SJCRH30 (cell line): ENCODE data around the gene P4HA2. TPM values are rescaled to one million over a fixed set of nuclear protein-coding genes. Genes with fewer than 3 reads are reported as not detected.

ENCODE experiments used
- DNase-seq, 2 experiments: peaks; one replicate each; pipeline ENCODE4 v3.0.0-alpha.2; 2015 to 2020
- H3K27ac ChIP-seq: fragments of 250-450 bp; sonication (Bioruptor Pico); 2 replicates; pipeline ENCODE4 v1.5.1; 2020; ENCODE audit warnings: mild to moderate bottlenecking, moderate library complexity
- H3K27me3 ChIP-seq: fragments of 250-450 bp; sonication (Bioruptor Pico); 2 replicates; pipeline ENCODE4 v1.5.1; 2020; ENCODE audit warnings: mild to moderate bottlenecking, moderate library complexity
- H3K36me3 ChIP-seq: fragments of 250-450 bp; sonication (Bioruptor Pico); 2 replicates; pipeline ENCODE4 v1.5.1; 2020; ENCODE audit warnings: mild to moderate bottlenecking, moderate library complexity
- H3K4me1 ChIP-seq: fragments of 250-450 bp; sonication (Bioruptor Pico); 2 replicates; pipeline ENCODE4 v1.5.1; 2020; ENCODE audit warnings: mild to moderate bottlenecking, moderate library complexity
- H3K4me3 ChIP-seq: fragments of 250-450 bp; sonication (Bioruptor Pico); 2 replicates; pipeline ENCODE4 v1.5.1; 2020; ENCODE audit warnings: mild to moderate bottlenecking, moderate library complexity
- H3K9me3 ChIP-seq: fragments of 250-450 bp; sonication (Bioruptor Pico); replicated peaks from 2 replicates; pipeline ENCODE4 v1.5.1; 2020; ENCODE audit warnings: mild to moderate bottlenecking, moderate library complexity
- total RNA-seq: library from RNA; depleted of rRNA; stranded (reverse); fragments of >200 nt; shearing (Covaris generic); gene quantifications from 2 replicates; pipeline ENCODE4 v1.2.3, GENCODE V29; 2014

The P4HA2 gene
- total RNA-seq, 1 experiment from 2014 or later = 75.5 TPM

GRCh38 chr5:132259069-132259851 is 31.6 kb upstream of the P4HA2 start:
- peaks cover 36% of the 10 kb centered on the region for H3K36me3 ChIP-seq
- peak overlapping the region; percentile 95 for H3K27ac ChIP-seq
- H3K27me3 ChIP-seq = no peaks in the 10 kb centered on the region
- H3K4me1 ChIP-seq = peaks cover 28% of the 10 kb centered on the region
- H3K9me3 ChIP-seq = no peaks in the 10 kb centered on the region
- peak overlapping the region; percentile 96 for H3K4me3 ChIP-seq
- peak; percentile 93 to 95 for DNase-seq

DNA sequence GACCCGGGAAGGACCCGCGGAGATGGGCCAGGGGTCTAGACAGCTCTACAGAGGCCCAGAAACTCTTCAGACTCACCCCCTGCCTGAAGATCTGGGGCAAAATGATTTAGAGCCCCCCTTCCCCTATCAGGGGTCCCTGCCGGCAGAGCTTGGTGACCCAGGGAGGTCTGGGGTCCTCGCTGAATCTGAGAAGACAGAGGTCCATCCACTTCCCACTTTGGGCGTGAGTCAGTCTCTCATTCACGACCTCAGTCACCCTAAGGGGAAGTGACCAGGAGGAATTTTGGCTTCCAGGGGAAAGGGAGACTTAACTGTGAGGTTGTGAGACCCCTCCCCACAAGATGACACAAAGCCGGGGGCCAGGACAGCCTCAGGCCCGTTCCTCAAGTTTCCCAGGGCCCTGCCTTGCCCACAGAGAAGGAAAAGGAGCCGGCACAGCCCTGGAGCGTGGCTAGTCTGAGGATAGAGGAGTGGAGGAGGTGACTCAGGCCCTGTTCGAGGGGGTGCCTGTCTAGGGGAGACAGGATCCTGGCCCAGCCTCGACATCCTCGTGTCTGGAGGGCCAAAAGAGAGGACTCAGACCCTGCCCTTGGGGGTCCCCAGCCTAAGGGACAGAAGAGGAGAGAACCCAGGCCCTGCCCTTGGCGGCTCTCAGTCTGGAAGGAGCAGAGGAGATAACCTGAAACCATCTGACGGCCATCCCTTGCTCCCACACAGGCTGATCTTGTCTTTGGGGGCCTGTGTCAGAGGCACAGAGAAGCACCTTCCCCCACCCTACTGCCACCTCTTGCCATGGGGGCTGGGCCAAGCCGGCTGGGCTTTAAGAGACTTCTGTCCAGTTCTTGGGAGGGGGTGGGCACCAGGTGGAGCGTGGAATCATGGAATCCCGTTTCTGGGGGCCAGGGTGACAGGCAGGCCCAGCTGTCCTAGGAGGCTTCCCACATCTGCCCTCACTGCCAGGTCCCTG is 30.7 kb upstream of the P4HA2 start:
- peak overlapping the region; percentile 96 for H3K4me3 ChIP-seq
- H3K27ac ChIP-seq = peak overlapping the region; percentile 95
- no peaks in the 10 kb centered on the region for H3K9me3 ChIP-seq
- peak; percentile 97 to 99 for DNase-seq
- no peaks in the 10 kb centered on the region for H3K27me3 ChIP-seq
- peaks cover 23% of the 10 kb centered on the region for H3K4me1 ChIP-seq
- H3K36me3 ChIP-seq = peaks cover 28% of the 10 kb centered on the region; the same call in 1 of the 2 replicates

DNA sequence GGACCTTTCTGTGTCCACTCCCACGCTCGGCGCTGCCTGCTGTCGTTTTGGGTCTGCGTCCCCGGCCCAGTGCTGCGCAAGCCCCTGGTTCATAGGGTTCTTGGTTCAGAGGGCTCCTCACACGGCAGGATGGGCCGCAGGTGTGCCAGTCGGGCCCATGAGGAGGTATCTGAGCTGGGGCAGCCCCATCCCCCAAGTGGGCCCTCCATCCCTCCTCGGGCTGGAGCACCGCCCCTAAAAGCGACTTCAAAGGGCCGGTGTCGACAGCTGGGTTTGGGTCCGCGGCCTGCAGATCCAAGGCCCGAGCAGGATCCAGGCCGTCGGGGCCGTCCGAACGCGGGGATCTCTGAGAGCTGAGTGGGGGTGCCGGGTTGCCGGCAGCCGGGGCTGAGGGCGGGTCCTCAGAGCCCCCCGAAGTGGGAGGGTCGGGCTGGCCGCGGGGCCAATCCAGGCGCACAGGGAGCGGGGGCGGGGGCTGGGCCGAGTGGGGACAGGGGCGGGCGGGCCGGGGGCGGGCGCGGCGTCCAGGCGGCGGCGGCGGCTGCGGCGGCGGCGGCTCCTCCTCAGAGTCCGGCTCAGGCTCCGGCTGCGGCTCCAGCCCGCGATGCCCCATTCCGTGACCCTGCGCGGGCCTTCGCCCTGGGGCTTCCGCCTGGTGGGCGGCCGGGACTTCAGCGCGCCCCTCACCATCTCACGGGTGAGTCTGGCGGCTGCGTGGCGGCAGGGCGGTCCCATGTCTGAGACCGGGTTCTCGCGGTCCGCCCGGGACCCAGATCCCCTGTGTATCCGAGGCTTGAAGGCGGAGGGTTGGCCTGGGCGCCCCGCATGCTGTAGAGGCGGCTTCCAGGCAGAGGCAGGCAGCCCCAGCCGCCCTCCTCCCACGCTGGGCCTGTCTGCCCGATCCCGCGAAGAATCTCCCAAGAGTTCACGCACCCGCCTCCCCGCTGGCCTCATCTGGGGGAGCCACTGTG is 29.8 kb upstream of the P4HA2 start, which contains the start of gene PDLIM4:
PDLIM4 (plus strand) TSS at position 566 of the 971 bp plus-strand sequence; CDS start at position 605, 39 bp downstream.
- Histone ChIP-seq H3K36me3 (peaks cover 18% of the 10 kb centered on the region; the same call in 1 of the 2 replicates), H3K9me3 (no peaks in the 10 kb centered on the region), H3K27me3 (no peaks in the 10 kb centered on the region), H3K4me3 (peak within 1 kb of the TSS; percentile 96), H3K4me1 (peaks cover 23% of the 10 kb centered on the region), H3K27ac (peak within 1 kb of the TSS; percentile 95)
- DNase-seq = peak; percentile 79 to 81

DNA sequence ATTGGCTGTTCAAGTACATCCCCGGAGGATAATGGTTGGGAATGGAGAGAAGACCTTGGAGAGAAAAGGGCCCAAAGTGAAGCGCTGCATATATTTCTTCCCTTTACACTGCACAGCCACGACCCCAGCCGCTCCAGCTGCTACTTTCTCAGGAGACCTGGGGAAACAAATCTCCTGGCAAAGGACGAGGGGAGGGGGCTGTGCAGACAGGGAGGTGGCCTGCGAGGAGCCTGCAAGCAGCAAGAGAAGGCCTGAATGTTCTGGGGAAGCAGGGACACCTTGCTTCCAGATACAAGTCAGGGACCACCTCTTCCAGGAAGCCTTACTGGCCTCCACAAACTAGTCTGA is 29.1 kb upstream of the P4HA2 start:
- Histone ChIP-seq H3K4me3 (peak overlapping the region; percentile 96), H3K36me3 (peaks cover 11% of the 10 kb centered on the region; the same call in 1 of the 2 replicates), H3K9me3 (no peaks in the 10 kb centered on the region), H3K4me1 (peaks cover 22% of the 10 kb centered on the region), H3K27ac (peak overlapping the region; percentile 33; the same call in 1 of the 2 replicates), H3K27me3 (no peaks in the 10 kb centered on the region)
- no peak for DNase-seq

DNA sequence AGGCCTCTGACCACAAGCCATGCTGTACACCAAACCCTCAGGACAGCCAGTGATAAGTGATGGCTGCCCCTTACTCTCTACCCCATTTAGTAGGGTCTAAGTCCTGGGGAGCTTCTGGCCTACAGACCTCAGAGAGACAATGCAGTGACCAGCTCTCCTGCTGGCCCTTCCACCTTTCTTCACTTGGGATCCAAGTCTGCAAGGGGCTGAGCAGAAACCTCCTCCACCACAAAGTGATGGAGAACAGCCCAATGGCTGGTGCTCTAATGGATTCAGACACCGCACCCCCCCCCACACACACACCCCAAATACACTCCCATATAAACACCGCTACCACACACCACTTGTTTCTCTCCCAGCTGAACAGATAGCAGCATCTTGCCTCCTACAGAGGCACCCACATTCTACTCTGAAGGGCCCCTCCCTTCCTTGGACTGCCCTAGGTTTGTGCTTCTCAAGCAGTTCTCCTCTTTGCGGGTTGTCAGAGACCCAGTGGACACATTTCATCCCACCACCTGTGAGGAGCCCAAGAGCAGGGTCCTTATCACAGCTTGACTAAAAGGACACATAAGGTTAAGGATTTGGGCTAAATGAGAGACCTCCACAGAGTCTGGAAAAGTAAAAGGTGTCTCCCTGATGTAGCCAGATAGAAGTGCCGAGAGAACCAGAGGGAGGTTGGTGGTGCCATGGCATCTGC is 28.6 kb upstream of the P4HA2 start:
- Histone ChIP-seq H3K27me3 (no peaks in the 10 kb centered on the region), H3K9me3 (no peaks in the 10 kb centered on the region), H3K4me3 (no peak overlapping the region), H3K4me1 (peaks cover 17% of the 10 kb centered on the region), H3K36me3 (peaks cover 6% of the 10 kb centered on the region; the same call in 1 of the 2 replicates), H3K27ac (no peak overlapping the region)
- no peak for DNase-seq

GRCh38 chr5:132254321-132254977 is 26.8 kb upstream of the P4HA2 start:
- H3K27me3 ChIP-seq = no peaks in the 10 kb centered on the region
- H3K27ac ChIP-seq = no peak overlapping the region
- no peaks in the 10 kb centered on the region for H3K36me3 ChIP-seq
- no peaks in the 10 kb centered on the region; the same call in 1 of the 2 replicates for H3K4me1 ChIP-seq
- no peak for DNase-seq
- no peaks in the 10 kb centered on the region; the same call in 1 of the 2 replicates for H3K9me3 ChIP-seq
- H3K4me3 ChIP-seq = no peak overlapping the region

- Histone ChIP-seq H3K36me3 (no peaks in the 10 kb centered on the region), H3K27ac (no peak overlapping the region), H3K9me3 (no peaks in the 10 kb centered on the region; the same call in 1 of the 2 replicates), H3K4me3 (no peak overlapping the region), H3K4me1 (no peaks in the 10 kb centered on the region; the same call in 1 of the 2 replicates), H3K27me3 (no peaks in the 10 kb centered on the region)
- DNase-seq = no peak
Observed at GRCh38 chr5:132253452-132254320, 26.0 kb upstream of the P4HA2 start.

DNA sequence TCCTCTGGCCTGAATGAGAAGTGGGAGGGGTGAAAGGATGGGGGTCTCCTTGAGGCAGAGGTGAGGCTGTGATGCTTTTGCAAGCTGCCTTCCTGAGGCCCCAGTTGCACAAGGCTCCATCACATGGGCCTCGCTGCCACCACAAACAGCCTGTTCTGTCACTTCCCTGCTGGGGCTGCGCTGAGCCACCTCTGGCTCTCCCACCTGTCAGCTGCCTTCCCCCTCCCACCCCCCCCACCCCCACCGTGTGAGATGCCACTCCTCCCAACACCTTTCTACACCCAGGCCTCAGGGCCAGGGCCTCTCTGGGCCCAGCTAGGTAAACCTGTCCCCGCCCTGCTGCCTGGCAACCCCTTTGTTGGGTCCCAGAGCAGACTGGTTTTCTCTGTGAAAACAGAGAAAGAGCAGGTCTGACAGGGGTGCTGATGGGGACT is 25.4 kb upstream of the P4HA2 start:
- no peak for DNase-seq
- Histone ChIP-seq H3K9me3 (no peaks in the 10 kb centered on the region; the same call in 1 of the 2 replicates), H3K36me3 (no peaks in the 10 kb centered on the region), H3K27me3 (no peaks in the 10 kb centered on the region), H3K4me1 (no peaks in the 10 kb centered on the region; the same call in 1 of the 2 replicates), H3K27ac (no peak overlapping the region), H3K4me3 (no peak overlapping the region)

- no peak overlapping the region for H3K4me3 ChIP-seq
- H3K9me3 ChIP-seq = no peaks in the 10 kb centered on the region; the same call in 1 of the 2 replicates
- no peak overlapping the region for H3K27ac ChIP-seq
- H3K36me3 ChIP-seq = no peaks in the 10 kb centered on the region
- no peaks in the 10 kb centered on the region for H3K4me1 ChIP-seq
- no peak for DNase-seq
- H3K27me3 ChIP-seq = no peaks in the 10 kb centered on the region
Observed at GRCh38 chr5:132251220-132251725, 23.6 kb upstream of the P4HA2 start.

DNA sequence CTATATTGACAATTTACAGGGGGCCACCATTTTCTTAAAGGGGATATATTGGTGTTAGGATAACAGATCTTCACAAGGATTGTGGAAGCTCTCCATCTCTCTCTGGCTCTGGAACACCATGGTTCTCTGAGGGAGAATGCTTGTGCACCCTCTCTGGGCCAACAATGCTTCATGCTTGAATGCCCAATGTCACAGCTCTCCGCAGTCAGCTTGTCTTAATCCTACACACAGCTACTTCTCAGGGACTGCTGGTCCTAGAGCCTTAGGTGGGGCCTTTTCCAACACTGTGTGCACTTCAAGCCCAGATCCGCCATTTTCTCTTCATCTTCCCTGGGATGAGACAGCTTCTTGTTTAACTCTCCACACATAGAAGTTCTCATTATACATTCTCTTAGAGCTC is 22.9 kb upstream of the P4HA2 start:
- no peak overlapping the region for H3K27ac ChIP-seq
- H3K4me1 ChIP-seq = no peaks in the 10 kb centered on the region
- no peak overlapping the region for H3K4me3 ChIP-seq
- no peaks in the 10 kb centered on the region for H3K27me3 ChIP-seq
- H3K36me3 ChIP-seq = no peaks in the 10 kb centered on the region
- DNase-seq = no peak
- no peaks in the 10 kb centered on the region; the same call in 1 of the 2 replicates for H3K9me3 ChIP-seq

GRCh38 chr5:132246806-132247205 is 19.2 kb upstream of the P4HA2 start:
- no peak for DNase-seq
- Histone ChIP-seq H3K4me3 (no peak overlapping the region), H3K27ac (no peak overlapping the region), H3K4me1 (no peaks in the 10 kb centered on the region), H3K27me3 (no peaks in the 10 kb centered on the region), H3K9me3 (peaks cover 5% of the 10 kb centered on the region), H3K36me3 (no peaks in the 10 kb centered on the region)

GRCh38 chr5:132245593-132245992 is 17.9 kb upstream of the P4HA2 start:
- DNase-seq = no peak
- H3K4me3 ChIP-seq = no peak overlapping the region
- peaks cover 8% of the 10 kb centered on the region for H3K9me3 ChIP-seq
- H3K36me3 ChIP-seq = no peaks in the 10 kb centered on the region
- no peaks in the 10 kb centered on the region for H3K27me3 ChIP-seq
- H3K4me1 ChIP-seq = no peaks in the 10 kb centered on the region
- H3K27ac ChIP-seq = no peak overlapping the region
